ENCODE data around the gene U2AF2.

DNA sequence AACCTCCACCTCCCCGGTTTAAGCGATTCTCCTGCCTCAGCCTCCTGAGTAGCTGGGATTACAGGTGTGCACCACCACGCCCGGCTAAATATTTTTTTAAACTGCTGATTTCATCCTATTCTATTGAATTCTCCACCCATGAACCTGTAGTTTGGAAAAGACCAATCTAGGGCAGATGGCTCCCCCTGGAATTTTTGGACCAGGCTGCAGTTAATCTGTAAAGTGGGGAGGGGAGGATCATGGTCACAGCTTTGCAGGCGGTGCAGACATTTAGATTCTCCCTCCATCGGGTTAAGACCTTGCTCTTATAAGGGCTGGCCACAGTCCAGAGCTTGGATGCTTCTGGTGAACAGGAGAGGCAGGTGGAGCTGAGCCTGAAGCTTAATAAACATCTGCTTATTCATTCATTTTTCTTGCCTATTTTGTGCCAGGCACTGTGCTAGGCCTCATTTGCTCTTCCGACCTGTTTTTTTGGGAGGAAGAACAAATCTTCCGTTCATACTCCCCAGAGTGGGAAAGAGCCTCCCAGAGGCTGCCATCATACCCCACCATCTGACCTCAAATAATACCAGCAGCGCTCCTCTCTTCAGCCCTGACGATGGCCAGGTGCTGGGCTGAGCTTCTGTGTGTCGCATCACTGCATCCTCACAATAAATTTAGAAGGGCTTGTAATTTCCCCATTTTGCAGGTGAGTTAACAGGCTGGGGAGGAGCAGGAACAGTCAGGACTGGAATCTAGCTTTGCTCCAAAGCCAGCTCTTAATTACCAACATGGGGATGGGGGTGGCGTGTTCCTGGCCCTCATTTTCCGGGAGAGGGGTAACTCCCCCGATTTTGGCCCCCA, 7.7 kb upstream of the U2AF2 start:
- no peak for TF ChIP-seq EZH2 (IDR thresholded peaks at IDR 0.05; ENCODE audit: borderline replicate concordance, low read depth, low read length, poor library complexity, severe bottlenecking)
- TF ChIP-seq, protein P1, sequence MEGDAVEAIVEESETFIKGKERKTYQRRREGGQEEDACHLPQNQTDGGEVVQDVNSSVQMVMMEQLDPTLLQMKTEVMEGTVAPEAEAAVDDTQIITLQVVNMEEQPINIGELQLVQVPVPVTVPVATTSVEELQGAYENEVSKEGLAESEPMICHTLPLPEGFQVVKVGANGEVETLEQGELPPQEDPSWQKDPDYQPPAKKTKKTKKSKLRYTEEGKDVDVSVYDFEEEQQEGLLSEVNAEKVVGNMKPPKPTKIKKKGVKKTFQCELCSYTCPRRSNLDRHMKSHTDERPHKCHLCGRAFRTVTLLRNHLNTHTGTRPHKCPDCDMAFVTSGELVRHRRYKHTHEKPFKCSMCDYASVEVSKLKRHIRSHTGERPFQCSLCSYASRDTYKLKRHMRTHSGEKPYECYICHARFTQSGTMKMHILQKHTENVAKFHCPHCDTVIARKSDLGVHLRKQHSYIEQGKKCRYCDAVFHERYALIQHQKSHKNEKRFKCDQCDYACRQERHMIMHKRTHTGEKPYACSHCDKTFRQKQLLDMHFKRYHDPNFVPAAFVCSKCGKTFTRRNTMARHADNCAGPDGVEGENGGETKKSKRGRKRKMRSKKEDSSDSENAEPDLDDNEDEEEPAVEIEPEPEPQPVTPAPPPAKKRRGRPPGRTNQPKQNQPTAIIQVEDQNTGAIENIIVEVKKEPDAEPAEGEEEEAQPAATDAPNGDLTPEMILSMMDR (conservative IDR thresholded peaks at IDR 0.05; ENCODE audit: low read depth, low read length): no peak
